Activated CD4-positive, alpha-beta T cell treated with anti-CD3 and anti-CD28 coated beads, Interleukin-2, amount 50 U/mL, for 48 hours (primary cell): ENCODE data around the gene PRKCZ.

Source experiments
- DNase-seq, 2 experiments: peaks; one replicate each; pipeline ENCODE4 v3.0.0-alpha.2; 2020

Gene PRKCZ

GRCh38 chr1:2199042-2199810 is 149.0 kb downstream of the PRKCZ start:
- DNase-seq, result peak; percentile 87 to 90

- no peak for DNase-seq
Measured at GRCh38 chr1:2200308-2200943, 150.2 kb downstream of the PRKCZ start.

- DNase-seq, result no peak
Measured at GRCh38 chr1:2201062-2201461, 150.9 kb downstream of the PRKCZ start.

- no peak for DNase-seq
Measured at GRCh38 chr1:2202008-2202575, 151.9 kb downstream of the PRKCZ start.

- no peak for DNase-seq
Measured at GRCh38 chr1:2202843-2203601, 152.8 kb downstream of the PRKCZ start.

- no peak for DNase-seq
Measured at GRCh38 chr1:2203671-2204414, 153.6 kb downstream of the PRKCZ start.

- no peak for DNase-seq
Measured at GRCh38 chr1:2204415-2205190, 154.4 kb downstream of the PRKCZ start.

- DNase-seq, result peak; percentile 92
Measured at GRCh38 chr1:2205191-2205952, 155.2 kb downstream of the PRKCZ start.

GRCh38 chr1:2206813-2207487 is 156.7 kb downstream of the PRKCZ start:
- no peak for DNase-seq

- DNase-seq, result no peak
Measured at GRCh38 chr1:2208309-2209239, 158.4 kb downstream of the PRKCZ start.

GRCh38 chr1:2209400-2210083 is 159.3 kb downstream of the PRKCZ start:
- DNase-seq, result no peak

- no peak for DNase-seq
Measured at GRCh38 chr1:2210084-2210653, 160.0 kb downstream of the PRKCZ start.

- DNase-seq, result no peak
Measured at GRCh38 chr1:2210786-2211185, 160.6 kb downstream of the PRKCZ start.

- DNase-seq, result no peak
Measured at GRCh38 chr1:2212274-2212531, 162.0 kb downstream of the PRKCZ start.

- peak; percentile 60 to 61 for DNase-seq
Measured at GRCh38 chr1:2212532-2213491, 162.6 kb downstream of the PRKCZ start.

- no peak for DNase-seq
Measured at GRCh38 chr1:2213576-2214505, 163.6 kb downstream of the PRKCZ start.
